Naive B cell (primary cell): ENCODE results near the gene NCR3LG1. TPM values are rescaled to one million over a fixed set of nuclear protein-coding genes. Genes with fewer than 3 reads are reported as not detected.

Experiments
- ATAC-seq, 2 donors: fragments of 150-1000 bp; cut with Tn5 transposase; 2 replicates each; pipeline ENCODE4 v1.10.0; 2021; ENCODE audit warnings: low read depth in 2 of 2, mild to moderate bottlenecking in 2 of 2, moderate library complexity in 2 of 2
- DNase-seq: peaks from one replicate; pipeline ENCODE4 v3.0.0; 2022
- H3K27ac Mint-ChIP-seq, 6 donors: one replicate each; pipeline ENCODE4 v1.8.0; 2020 to 2022; ENCODE audit warnings: mild to moderate bottlenecking in 6 of 6, mixed read lengths in 6 of 6, moderate library complexity in 5 of 6, inconsistent platforms in 2 of 6
- H3K27me3 Mint-ChIP-seq, 3 donors: one replicate each; pipeline ENCODE4 v1.8.0; 2021 to 2022; ENCODE audit warnings: mixed read lengths in 3 of 3, mild to moderate bottlenecking in 1 of 3
- H3K36me3 Mint-ChIP-seq, 2 donors: one replicate each; pipeline ENCODE4 v1.8.0; 2020 to 2022; ENCODE audit warnings: mixed read lengths in 2 of 2, inconsistent platforms in 1 of 2, mild to moderate bottlenecking in 1 of 2
- H3K4me1 Mint-ChIP-seq, 3 donors: one replicate each; pipeline ENCODE4 v1.8.0; 2020 to 2022; ENCODE audit warnings: mixed read lengths in 3 of 3, inconsistent platforms in 1 of 3, mild to moderate bottlenecking in 1 of 3, moderate library complexity in 1 of 3
- H3K4me3 Mint-ChIP-seq, 8 donors: one replicate each; pipeline ENCODE4 v1.8.0; 2020 to 2022; ENCODE audit warnings: mild to moderate bottlenecking in 8 of 8, mixed read lengths in 8 of 8, moderate library complexity in 8 of 8, inconsistent platforms in 2 of 8
- H3K9me3 Mint-ChIP-seq, 7 donors: one replicate each; pipeline ENCODE4 v1.8.0; 2020 to 2022; ENCODE audit warnings: mixed read lengths in 7 of 7, mild to moderate bottlenecking in 5 of 7, inconsistent platforms in 2 of 7, moderate library complexity in 1 of 7
- polyA plus RNA-seq, 6 donors: library from polyadenylated mRNA; unstranded; fragments of 300-500 nt; fragmentation: Illumina TruSeq; gene quantifications; one replicate each; pipeline ENCODE4 v1.2.3, GENCODE V29; 2021; ENCODE audit warnings: low read depth in 6 of 6

The NCR3LG1 gene, protein sequence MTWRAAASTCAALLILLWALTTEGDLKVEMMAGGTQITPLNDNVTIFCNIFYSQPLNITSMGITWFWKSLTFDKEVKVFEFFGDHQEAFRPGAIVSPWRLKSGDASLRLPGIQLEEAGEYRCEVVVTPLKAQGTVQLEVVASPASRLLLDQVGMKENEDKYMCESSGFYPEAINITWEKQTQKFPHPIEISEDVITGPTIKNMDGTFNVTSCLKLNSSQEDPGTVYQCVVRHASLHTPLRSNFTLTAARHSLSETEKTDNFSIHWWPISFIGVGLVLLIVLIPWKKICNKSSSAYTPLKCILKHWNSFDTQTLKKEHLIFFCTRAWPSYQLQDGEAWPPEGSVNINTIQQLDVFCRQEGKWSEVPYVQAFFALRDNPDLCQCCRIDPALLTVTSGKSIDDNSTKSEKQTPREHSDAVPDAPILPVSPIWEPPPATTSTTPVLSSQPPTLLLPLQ
- polyA plus RNA-seq = under 1 TPM in 2 of 6 donors, not detected in 4; 0.19 to 0.20 TPM

DNA sequence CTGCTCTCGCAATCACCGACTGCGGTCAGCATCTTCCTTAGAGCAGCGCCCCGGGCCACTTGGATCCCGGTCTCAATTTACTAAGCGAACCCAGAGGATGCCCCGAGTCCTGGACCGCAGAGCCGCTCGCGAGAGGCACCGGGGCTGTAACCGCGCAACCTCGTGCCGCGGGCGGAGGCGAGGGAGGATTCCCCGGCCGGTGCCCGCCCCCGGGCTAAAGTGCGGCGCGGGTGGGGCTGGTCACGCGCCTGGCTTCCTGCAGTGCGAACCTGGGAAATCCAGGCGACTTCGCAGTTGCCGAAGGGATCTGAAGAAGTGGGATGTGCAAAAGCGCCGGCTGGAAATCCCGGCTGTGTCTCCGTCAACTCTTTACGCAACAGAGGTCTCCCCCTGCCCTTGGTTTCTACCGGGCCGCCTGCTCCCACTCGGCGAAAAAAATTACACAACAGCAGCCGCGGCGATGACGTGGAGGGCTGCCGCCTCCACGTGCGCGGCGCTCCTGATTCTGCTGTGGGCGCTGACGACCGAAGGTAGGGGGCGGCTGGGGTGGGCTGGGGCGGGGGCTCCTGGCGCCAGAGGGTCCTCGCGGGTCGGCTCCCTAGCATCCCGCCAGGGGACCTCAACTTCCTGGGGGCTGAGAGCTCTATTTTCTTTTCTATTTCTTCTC is at the start of gene NCR3LG1:
TSS of gene NCR3LG1 (plus strand) at position 291 of the 667 bp plus-strand sequence. CDS start at position 461, 170 bp downstream.
- DNase-seq (peak; percentile 64), ATAC-seq (peak; percentile 65 to 66)
- Mint-ChIP-seq H3K4me3 (peak within 1 kb of the TSS; percentile 81 to 96 (median 92)), H3K27me3 (peaks cover 6 to 13% (median 11%) of the 10 kb centered on the region in 3 donors), H3K36me3 (no peaks in the 10 kb centered on the region), H3K27ac (peak within 1 kb of the TSS; percentile 66 to 93 (median 84)), H3K9me3 (peaks cover 0 to 5% (median 0%) of the 10 kb centered on the region in 7 donors), H3K4me1 (peaks cover 10 to 35% (median 34%) of the 10 kb centered on the region in 3 donors)

DNA sequence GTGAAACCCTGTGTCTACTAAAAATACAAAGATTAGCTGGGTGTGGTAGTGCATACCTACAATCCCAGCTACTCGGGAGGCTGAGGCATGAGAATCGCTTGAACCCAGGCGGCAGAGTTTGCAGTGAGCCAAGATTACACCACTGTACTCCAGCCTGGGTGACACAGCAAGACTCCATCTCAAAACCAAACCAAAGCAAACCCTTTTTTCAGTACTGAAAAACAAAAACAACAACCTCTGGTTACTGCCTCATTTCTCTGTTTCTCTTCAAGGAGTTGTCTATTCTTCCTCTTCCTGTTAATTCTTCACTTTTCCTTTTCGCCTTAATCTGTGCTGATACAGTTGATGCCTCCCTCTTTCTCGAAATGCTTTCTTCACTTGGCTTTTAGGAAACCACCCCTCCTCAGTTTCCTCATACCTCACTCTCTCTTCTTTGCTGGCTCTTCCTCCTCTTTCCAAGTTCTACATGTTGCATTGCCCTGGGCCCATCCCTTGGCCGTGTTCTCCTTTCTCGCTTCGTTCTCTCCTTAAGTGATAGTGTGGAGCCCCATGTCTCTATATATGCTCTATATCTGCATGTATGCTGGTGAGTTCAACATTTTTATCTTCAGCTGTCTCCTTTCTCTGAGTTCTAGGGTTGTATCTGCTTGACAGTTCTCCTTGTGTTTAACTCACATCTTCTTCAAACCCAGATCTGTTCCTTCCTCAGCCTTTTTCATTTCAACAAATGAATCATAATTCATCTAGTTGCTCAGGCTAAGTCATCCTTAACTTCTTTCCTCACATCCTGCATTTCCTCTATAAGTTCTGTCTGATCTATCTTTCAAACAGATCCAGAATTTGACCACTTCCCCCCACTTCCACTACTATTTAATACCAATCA is 38.0 kb upstream of the NCR3LG1 start:
- ATAC-seq (no peak), DNase-seq (no peak)
- H3K4me3 Mint-ChIP-seq = no peak overlapping the region
- no peaks in the 10 kb centered on the region for H3K9me3 Mint-ChIP-seq
- H3K27ac Mint-ChIP-seq = no peak overlapping the region
- H3K4me1 Mint-ChIP-seq = no peaks in the 10 kb centered on the region
- H3K27me3 Mint-ChIP-seq = no peaks in the 10 kb centered on the region
- peaks cover 0 to 9% of the 10 kb centered on the region in 2 donors for H3K36me3 Mint-ChIP-seq

DNA sequence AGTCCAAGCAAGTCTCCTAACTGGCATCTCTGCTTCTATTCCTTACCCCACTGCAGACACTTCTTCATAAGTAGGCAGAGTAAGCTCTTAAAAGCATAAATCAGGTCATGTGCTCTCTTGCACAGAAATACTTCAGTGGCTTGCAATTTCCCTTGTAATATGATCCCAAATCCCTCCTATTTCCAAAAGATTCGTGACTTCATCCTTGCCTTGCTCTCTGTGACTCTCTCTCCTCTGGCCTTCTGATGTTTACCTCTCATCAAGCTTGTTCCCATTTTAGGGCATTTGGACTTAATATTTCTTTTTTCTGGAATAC is 37.4 kb upstream of the NCR3LG1 start:
- ATAC-seq = no peak
- H3K27ac Mint-ChIP-seq = no peak overlapping the region
- H3K36me3 Mint-ChIP-seq = peaks cover 0 to 9% of the 10 kb centered on the region in 2 donors

DNA sequence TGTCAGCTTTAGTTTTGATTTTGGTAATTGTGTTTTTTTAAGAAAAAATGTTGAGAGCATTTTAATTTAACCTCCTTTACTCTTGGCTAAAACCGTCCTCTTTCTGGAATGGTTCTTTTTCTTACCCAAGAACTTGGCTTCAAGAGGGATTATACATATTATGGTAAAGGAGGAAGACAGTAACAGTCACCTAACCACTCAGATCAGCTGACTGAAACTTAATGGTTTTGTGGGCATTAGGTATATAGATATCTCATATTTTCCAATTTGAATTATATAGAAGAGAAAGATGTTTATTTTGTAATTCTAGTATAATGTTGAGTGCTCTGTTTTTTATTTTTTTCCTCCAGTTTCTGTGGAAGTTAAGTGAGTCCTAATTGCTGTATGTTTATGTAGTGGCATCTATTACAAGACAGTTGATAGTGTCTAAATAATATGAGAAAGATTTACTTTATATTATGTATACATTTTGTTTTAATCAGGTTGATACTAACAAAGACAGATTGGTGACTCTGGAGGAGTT is 36.6 kb upstream of the NCR3LG1 start:
- H3K4me1 Mint-ChIP-seq = no peaks in the 10 kb centered on the region
- H3K4me3 Mint-ChIP-seq = no peak overlapping the region
- DNase-seq = no peak
- no peaks in the 10 kb centered on the region for H3K27me3 Mint-ChIP-seq
- peaks cover 0 to 12% of the 10 kb centered on the region in 2 donors for H3K36me3 Mint-ChIP-seq
- no peak overlapping the region for H3K27ac Mint-ChIP-seq
- peaks cover 0 to 3% (median 0%) of the 10 kb centered on the region in 7 donors for H3K9me3 Mint-ChIP-seq
- no peak for ATAC-seq

More for the DNA sequence above, 37.4 kb upstream of the NCR3LG1 start:
- no peak overlapping the region for H3K4me3 Mint-ChIP-seq
- H3K4me1 Mint-ChIP-seq = no peaks in the 10 kb centered on the region
- no peaks in the 10 kb centered on the region for H3K9me3 Mint-ChIP-seq
- no peak for DNase-seq
- no peaks in the 10 kb centered on the region for H3K27me3 Mint-ChIP-seq

DNA sequence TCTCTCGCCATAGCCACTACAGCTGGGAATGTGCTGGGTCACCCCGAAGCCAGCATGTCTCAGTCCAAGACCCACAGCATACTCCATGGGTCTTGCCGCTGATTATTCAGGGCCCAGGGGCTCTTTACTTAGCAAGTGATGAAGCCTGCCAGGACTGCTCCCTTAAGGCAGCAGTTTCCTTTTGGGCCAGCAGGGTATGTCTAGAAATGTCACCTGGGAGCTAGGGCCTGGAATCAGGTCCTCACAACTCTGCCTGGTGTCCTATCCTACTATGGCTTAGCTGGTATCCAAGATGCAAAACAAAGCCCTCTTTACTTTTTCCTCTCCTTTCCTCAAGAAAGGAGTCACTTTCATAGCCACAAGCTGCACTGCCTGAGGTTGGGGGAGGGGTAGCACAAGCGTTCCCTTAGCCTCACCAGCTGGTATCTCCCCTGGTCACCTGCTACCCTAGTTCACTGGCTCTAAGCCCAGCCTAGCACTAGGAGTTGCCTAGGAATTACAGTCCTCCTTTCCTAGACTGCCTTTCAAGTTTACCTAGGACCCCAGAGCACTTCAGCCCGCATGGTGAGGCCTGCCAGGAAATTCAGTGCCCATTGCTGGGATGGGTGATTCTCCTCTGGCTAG is 22.6 kb upstream of the NCR3LG1 start:
- no peak for ATAC-seq
- no peak overlapping the region for H3K27ac Mint-ChIP-seq

DNA sequence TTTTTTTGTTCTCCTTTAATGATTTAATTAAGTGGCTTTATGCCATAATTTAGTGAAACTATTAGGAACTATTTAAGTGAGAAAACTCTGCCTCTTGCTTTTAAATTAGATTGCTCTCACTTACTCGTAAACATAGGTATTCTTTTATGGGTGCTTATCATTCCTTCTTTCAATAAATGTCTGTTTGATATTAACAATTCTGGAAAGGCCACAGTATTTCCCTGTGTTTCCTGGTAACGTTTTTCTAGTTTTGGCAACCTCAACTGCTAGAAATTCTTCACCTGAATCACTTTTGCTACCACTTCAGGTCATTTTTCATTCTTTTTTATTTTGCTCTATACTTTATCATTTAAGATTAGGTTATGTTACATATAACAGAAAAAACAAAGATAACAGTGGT is 19.9 kb upstream of the NCR3LG1 start:
- ATAC-seq (no peak), DNase-seq (no peak)
- H3K4me1 Mint-ChIP-seq = no peaks in the 10 kb centered on the region
- H3K27ac Mint-ChIP-seq = peak overlapping the region in 2 of 6 donors; percentile 56 to 60
- H3K27me3 Mint-ChIP-seq = no peaks in the 10 kb centered on the region
- H3K9me3 Mint-ChIP-seq = no peaks in the 10 kb centered on the region
- H3K4me3 Mint-ChIP-seq = no peak overlapping the region
- H3K36me3 Mint-ChIP-seq = peaks cover 0 to 8% of the 10 kb centered on the region in 2 donors

More for the DNA sequence above, 22.6 kb upstream of the NCR3LG1 start:
- H3K9me3 Mint-ChIP-seq = peaks cover 0 to 3% (median 0%) of the 10 kb centered on the region in 7 donors
- H3K36me3 Mint-ChIP-seq = peaks cover 10 to 14% of the 10 kb centered on the region in 2 donors
- no peak for DNase-seq
- no peaks in the 10 kb centered on the region for H3K4me1 Mint-ChIP-seq
- no peak overlapping the region for H3K4me3 Mint-ChIP-seq
- H3K27me3 Mint-ChIP-seq = no peaks in the 10 kb centered on the region

DNA sequence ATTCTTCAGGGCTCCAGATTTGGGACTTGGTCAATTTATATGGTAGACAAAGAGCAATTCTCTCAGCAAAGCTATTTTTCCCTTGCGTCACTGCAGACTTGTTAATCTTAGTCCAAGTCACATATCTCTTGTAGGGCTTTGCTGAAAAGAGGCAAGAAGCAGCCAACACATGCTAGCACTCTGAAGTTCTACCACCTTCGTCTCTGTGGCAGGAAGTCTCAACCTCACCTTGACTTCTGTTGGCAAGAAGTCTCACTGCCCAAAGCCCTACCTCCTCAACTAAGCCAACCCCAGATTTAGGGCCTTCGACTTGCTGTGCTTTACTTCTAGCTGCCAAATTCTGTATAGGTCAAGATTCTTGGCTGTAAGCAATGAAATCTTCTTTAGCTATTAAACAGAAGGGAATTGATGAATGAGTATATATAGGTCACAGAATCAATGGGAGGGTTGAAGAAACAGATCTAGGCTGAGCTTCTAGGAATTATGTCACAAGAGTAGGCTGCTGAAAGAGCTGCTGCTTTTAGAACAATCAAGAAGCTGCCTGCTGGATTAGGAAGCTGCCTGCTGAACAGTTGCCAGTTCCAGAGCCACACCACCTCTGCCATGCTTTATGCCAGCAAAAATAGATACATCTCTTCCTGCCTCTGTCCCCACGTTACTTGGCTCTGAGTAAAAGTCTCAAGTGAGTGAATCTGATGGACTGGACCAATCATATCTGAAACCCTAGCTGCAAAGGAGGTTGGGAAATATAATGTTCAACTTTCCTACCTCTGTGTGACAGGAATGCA is 17.6 kb upstream of the NCR3LG1 start:
- Mint-ChIP-seq H3K36me3 (no peaks in the 10 kb centered on the region), H3K27me3 (no peaks in the 10 kb centered on the region), H3K4me3 (no peak overlapping the region), H3K9me3 (no peaks in the 10 kb centered on the region), H3K4me1 (no peaks in the 10 kb centered on the region), H3K27ac (no peak overlapping the region)
- DNase-seq = no peak
- no peak for ATAC-seq

DNA sequence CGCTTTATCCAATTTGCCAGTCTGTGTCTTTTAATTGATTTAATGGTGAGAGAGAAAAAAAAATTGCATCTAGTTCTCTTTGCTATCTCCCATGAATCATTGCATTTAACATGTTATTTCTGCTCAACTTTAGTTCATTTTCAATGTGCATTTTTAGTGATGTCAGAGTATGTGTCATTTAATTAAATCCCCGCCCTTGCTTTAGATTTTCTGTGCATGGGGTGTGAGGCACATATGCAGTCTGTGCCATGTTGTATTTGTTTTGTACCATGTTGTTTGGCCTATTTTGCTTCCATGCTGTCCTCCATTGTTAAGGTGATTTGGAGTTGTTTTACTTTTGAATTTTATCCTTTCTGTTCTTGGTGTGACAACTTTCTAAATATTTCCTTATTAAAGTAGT is 8.3 kb upstream of the NCR3LG1 start:
- Mint-ChIP-seq H3K27ac (no peak overlapping the region), H3K4me3 (no peak overlapping the region), H3K27me3 (no peaks in the 10 kb centered on the region), H3K36me3 (no peaks in the 10 kb centered on the region), H3K9me3 (no peaks in the 10 kb centered on the region), H3K4me1 (no peaks in the 10 kb centered on the region)
- DNase-seq (no peak), ATAC-seq (no peak)

DNA sequence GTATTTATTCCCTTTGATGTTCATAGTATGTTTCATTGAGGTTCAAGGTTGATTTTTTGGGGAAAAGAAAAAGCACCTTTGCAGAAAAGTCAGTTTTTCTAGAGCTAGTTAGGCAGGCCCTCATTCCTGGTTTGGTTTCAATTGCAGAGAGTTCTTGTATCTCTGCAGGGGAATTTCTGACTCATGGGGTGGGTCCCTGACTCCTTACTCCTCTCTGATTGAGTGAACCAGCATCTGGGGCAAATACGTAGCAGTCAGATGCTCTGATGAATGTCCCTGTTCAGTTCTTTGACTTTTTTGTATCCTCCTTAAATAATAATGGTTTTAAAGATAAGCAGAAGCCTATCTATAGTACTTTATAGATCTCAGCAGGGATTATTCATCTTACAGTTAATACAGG is 7.7 kb upstream of the NCR3LG1 start:
- ATAC-seq (no peak), DNase-seq (no peak)
- Mint-ChIP-seq H3K4me3 (no peak overlapping the region), H3K36me3 (no peaks in the 10 kb centered on the region), H3K4me1 (no peaks in the 10 kb centered on the region), H3K9me3 (no peaks in the 10 kb centered on the region), H3K27me3 (no peaks in the 10 kb centered on the region), H3K27ac (no peak overlapping the region)

DNA sequence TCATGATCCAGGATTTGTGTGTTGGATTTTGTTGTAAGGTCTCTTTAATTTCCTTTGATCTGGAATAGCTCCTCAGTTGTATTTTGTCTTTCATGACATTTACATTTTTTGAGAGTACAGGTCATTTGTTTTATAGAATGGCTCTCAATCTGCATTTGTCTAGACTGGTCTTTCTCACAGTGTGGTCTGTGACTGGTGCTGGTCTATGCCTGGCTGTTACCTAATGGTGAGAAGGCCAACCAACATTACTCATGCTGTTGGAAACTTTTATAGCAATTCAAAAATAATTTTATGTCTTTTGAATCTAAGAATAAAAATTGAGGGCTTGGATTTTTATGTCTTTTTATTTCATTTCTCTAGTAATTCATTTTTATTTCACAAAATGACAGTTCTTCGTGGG is 3.9 kb upstream of the NCR3LG1 start:
- Mint-ChIP-seq H3K27ac (no peak overlapping the region), H3K36me3 (no peaks in the 10 kb centered on the region), H3K27me3 (peaks cover 6% of the 10 kb centered on the region in 3 donors), H3K4me3 (no peak overlapping the region), H3K9me3 (no peaks in the 10 kb centered on the region), H3K4me1 (peaks cover 4 to 20% (median 14%) of the 10 kb centered on the region in 3 donors)
- ATAC-seq (no peak), DNase-seq (no peak)

DNA sequence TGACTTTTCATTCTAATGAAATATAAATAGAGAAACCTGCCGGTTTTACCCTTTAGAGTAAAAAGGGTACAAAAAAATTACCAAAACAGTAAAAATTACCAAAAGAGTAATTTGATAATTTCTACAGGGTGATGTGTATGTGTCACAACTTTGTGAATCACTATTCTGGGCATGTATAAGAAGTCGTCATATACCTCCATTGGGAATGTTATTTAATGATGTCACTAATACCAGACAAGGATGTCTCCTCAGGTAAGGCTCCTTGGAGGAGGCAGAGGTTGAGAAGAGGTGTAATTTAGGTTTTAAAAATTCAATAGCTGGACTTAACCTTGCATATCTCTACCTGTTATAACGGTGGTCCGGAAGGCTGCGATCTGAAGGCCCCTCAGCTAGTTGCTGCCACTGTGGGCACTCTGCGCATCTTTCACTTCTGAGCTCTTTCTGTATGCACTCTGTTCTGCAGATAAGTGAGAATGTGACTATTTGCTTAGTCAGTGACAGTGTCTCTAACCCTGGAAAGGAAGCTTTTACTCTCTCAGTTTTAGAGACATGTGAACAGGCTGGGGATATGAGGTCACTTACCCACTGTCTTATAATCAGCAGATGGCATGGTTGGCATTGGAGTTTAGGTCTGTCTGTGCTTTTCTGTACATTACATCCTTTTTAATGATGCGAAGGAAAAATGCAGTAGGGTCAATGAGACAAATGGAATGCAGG is 987 bp upstream of the NCR3LG1 start:
- H3K27ac Mint-ChIP-seq = peak overlapping the region in 2 of 6 donors; percentile 54 to 83
- peaks cover 0 to 5% (median 0%) of the 10 kb centered on the region in 7 donors for H3K9me3 Mint-ChIP-seq
- no peaks in the 10 kb centered on the region for H3K36me3 Mint-ChIP-seq
- ATAC-seq = no peak
- no peak for DNase-seq
- H3K4me3 Mint-ChIP-seq = peak overlapping the region; percentile 29 to 96 (median 90)
- H3K27me3 Mint-ChIP-seq = peaks cover 6 to 13% (median 11%) of the 10 kb centered on the region in 3 donors
- H3K4me1 Mint-ChIP-seq = peaks cover 10 to 35% (median 34%) of the 10 kb centered on the region in 3 donors

DNA sequence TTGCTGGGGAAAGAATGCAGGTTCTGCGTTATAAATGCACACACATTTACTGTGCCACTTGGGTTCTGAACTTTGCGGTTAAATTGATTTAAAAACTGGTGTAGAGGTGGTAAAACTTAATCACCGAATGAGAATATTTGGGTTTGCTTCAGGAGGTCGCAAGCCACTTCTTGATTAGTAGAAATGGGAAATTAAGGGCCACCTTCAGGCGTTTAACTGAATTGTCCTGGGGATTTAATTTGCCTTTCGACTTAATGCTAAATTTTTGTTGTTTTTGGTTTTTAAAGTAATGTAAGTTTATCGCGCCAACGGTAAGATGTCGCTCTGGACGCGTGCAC is 459 bp upstream of the NCR3LG1 start:
- H3K27ac Mint-ChIP-seq = peak overlapping the region in 4 of 6 donors; percentile 29 to 83 (median 55)
- peaks cover 0 to 5% (median 0%) of the 10 kb centered on the region in 7 donors for H3K9me3 Mint-ChIP-seq
- H3K36me3 Mint-ChIP-seq = no peaks in the 10 kb centered on the region
- peak overlapping the region; percentile 70 to 96 (median 92) for H3K4me3 Mint-ChIP-seq
- H3K4me1 Mint-ChIP-seq = peaks cover 10 to 35% (median 34%) of the 10 kb centered on the region in 3 donors
- ATAC-seq = no peak
- H3K27me3 Mint-ChIP-seq = peaks cover 6 to 13% (median 11%) of the 10 kb centered on the region in 3 donors
- DNase-seq = no peak
